Ovary (tissue), 3 donors: ENCODE data around the gene GAP43.

Source experiments
- CTCF ChIP-seq, 3 donors: fragments of 450-650 bp in 2 of 3; fragments of 200-600 bp in 1 of 3; IDR thresholded peaks; one replicate each; pipeline versions ENCODE4 v1.5.1 to v1.8.0; 2016 to 2022; ENCODE audit warnings: antibody characterized with exemption in 3 of 3, mild to moderate bottlenecking in 1 of 3
- EP300 ChIP-seq: sonication (generic); formaldehyde crosslinking; IDR thresholded peaks from one replicate; pipeline ENCODE4 v1.6.1; 2017; ENCODE audit warnings: antibody characterized with exemption
- donor health status: DM: no; HTN: no; CAD: no.

GRCh38 chr3:115658337-115659181 lies 35.2 kb downstream of the GAP43 start:
- TF ChIP-seq EP300 (no peak), CTCF (IDR thresholded peaks at IDR 0.05) (no peak)
